K562 (cell line): Measurements from ENCODE around the gene APOL3. TPM values are rescaled to one million over a fixed set of nuclear protein-coding genes. Genes with fewer than 3 reads are reported as not detected.
A peak's percentile ranks its signal among the peaks of the same experiment; 100 is the strongest.

Source experiments
- BDP1 ChIP-seq: IDR thresholded peaks from 3 replicates; pipeline ENCODE4 v1.6.1; 2011; ENCODE audit not compliant: insufficient read length, insufficient read depth
- DDX20 ChIP-seq: fragments of 450-650 bp; IDR thresholded peaks from 2 replicates; pipeline ENCODE4 v1.6.1; 2016; ENCODE audit warnings: missing genetic modification characterization, low read depth, mild to moderate bottlenecking, missing compliant biosample characterization, moderate library complexity
- EWSR1 ChIP-seq: fragments of 450-650 bp; IDR thresholded peaks from 2 replicates; pipeline ENCODE4 v1.6.1; 2018; ENCODE audit warnings: borderline replicate concordance, mild to moderate bottlenecking, low read depth, moderate library complexity; ENCODE audit not compliant: partially characterized antibody
- EZH2 ChIP-seq: IDR thresholded peaks from 2 replicates; pipeline ENCODE4 v1.6.1; 2012; ENCODE audit warnings: low read depth, mild to moderate bottlenecking, inconsistent platforms, low read length, borderline replicate concordance
- MAFK ChIP-seq: IDR thresholded peaks from 2 replicates; pipeline ENCODE4 v1.6.1; 2011; ENCODE audit warnings: low read length, improper control_type of control experiment
- MCM2 ChIP-seq: fragments of 450-650 bp; IDR thresholded peaks from 2 replicates; pipeline ENCODE4 v1.6.1; 2017; ENCODE audit warnings: low read depth, mild to moderate bottlenecking
- MEF2D ChIP-seq: conservative IDR thresholded peaks from 2 replicates; pipeline ENCODE4 v1.6.1; 2016; ENCODE audit warnings: low read depth, missing genetic modification characterization, missing compliant biosample characterization
- PCBP2 ChIP-seq: fragments of 200-400 bp; formaldehyde crosslinking; IDR thresholded peaks from 2 replicates; pipeline ENCODE4 v1.6.1; 2018; ENCODE audit warnings: low read length, low read depth, mild to moderate bottlenecking, moderate library complexity; ENCODE audit not compliant: poor library complexity, severe bottlenecking
- POLR2AphosphoS5 ChIP-seq: IDR thresholded peaks from 2 replicates; pipeline ENCODE4 v1.6.1; 2011; ENCODE audit warnings: mild to moderate bottlenecking, low read depth, low read length, moderate library complexity; ENCODE audit not compliant: control insufficient read depth, insufficient read depth
- POLR2B ChIP-seq: fragments of 450-650 bp; IDR thresholded peaks from 2 replicates; pipeline ENCODE4 v1.6.1; 2018; ENCODE audit warnings: low read depth; ENCODE audit not compliant: partially characterized antibody
- SMAD2 ChIP-seq: fragments of 150-350 bp; IDR thresholded peaks from 2 replicates; pipeline ENCODE4 v1.6.1; 2014; ENCODE audit warnings: low read depth, mild to moderate bottlenecking, low read length
- SRF ChIP-seq, 2 experiments: fragments of 250-450, 450-650 bp in 1 of 2; sonication (Bioruptor Pico) in 1 of 2; sonication (generic) in 1 of 2; formaldehyde crosslinking; IDR thresholded peaks; 2 replicates each; pipeline versions ENCODE4 v1.5.0 to v1.5.1; 2020 to 2022; ENCODE audit warnings: mild to moderate bottlenecking in 1 of 2, missing genetic modification reagents in 1 of 2
- TAF9B ChIP-seq: fragments of 450-650 bp; IDR thresholded peaks from 2 replicates; pipeline ENCODE4 v1.6.1; 2018; ENCODE audit warnings: mild to moderate bottlenecking; ENCODE audit not compliant: partially characterized antibody
- ZBED1 ChIP-seq: IDR thresholded peaks from 2 replicates; pipeline ENCODE4 v1.6.1; 2014
- ZNF57 ChIP-seq: fragments of 450-650 bp; formaldehyde crosslinking; IDR thresholded peaks from 2 replicates; pipeline ENCODE4 v1.4.0; 2020; ENCODE audit warnings: mild to moderate bottlenecking, moderate library complexity
- ZNF668 ChIP-seq: fragments of 250-450 bp; sonication (Bioruptor Pico); IDR thresholded peaks from 2 replicates; pipeline ENCODE4 v1.8.0; 2022; ENCODE audit warnings: mild to moderate bottlenecking, inconsistent platforms
- polyA plus RNA-seq, 8 experiments: library from polyadenylated mRNA; depleted of rRNA in 4 of 8; stranded (reverse) in 5 of 8; unstranded in 3 of 8; fragments of >200 nt; fragmentation: Nextera tagmentation in 2 of 8; fragmentation: Illumina TruSeq in 1 of 8; extraction: Ambion mirVana in 2 of 8; extraction: Trizol in 1 of 8; gene quantifications; 2 replicates each; pipeline versions ENCODE4 v1.2.1 to v1.2.3, GENCODE V29; 2011 to 2014; ENCODE audit warnings: inconsistent platforms in 1 of 8, missing spikeins in 1 of 8
- total RNA-seq, 7 experiments: library from RNA; depleted of rRNA in 6 of 7; stranded (reverse); fragments of >200 nt in 6 of 7; fragmentation: Illumina TruSeq in 2 of 7; extraction: Trizol in 2 of 7; gene quantifications; 2 replicates each; pipeline versions ENCODE4 v1.2.1 to v1.2.3, GENCODE V29; 2011 to 2021; ENCODE audit warnings: low replicate concordance in 1 of 7
- TF ChIP-seq, protein P1 (sequence below): sonication (generic); formaldehyde crosslinking; IDR thresholded peaks from 2 replicates; pipeline ENCODE4 v1.8.1; 2023; ENCODE audit warnings: mild to moderate bottlenecking, missing genetic modification reagents, moderate library complexity
- TF ChIP-seq, protein P2 (sequence below): fragments of 450-650 bp; IDR thresholded peaks from 2 replicates; pipeline ENCODE4 v1.6.1; 2016; ENCODE audit warnings: low read depth, mild to moderate bottlenecking, moderate library complexity
- TF ChIP-seq, protein P3 (sequence below): fragments of 450-650 bp; IDR thresholded peaks from 2 replicates; pipeline ENCODE4 v1.6.1; 2017; ENCODE audit warnings: antibody characterized with exemption

Gene APOL3
- total and polyA plus RNA-seq, 9 of the 15 experiments (the other 6 are each of a cell fraction or from before 2014, with no cell fraction given): 0.25 to 1.1 (median 0.56) TPM; not detected in 1

DNA sequence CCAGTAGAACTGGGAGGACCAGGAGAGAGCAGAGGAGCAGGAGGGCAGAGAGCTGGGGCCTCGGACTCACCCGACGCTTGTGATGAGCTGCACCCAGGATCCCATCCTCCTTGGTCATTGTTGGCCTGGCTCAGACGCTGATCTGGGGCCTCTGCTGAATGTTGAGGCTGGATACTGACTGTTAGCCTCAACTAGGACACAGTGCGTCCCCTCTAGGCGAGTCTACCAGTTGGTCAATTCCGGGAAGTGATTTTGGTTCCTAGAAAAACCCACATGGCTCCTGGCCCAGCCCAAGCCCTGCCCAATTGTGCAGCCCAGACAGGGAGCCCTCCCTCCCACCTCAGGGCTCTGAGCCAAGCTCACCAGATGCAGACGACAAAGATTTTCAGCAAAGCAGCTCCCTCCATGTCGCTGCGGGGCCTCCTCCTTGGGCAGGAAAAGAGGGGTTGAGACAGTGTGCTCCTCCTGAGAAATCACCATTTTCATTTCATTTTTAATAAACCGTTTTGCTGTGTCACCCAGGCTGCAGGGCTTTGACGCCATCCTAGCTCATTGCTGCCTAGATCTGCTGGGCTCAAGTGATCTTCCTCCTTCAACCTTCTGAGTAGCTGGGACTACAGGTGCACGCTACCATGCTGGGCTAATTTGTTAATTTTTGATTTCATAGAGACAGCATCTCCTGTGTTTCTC lies 41.2 kb upstream of the APOL3 start, which contains the start of gene APOL4 (continued):
- TF ChIP-seq MCM2 (no peak), POLR2AphosphoS5 (0 out of 2 replicates have a peak, but pooled peaks have one; percentile 34), PCBP2 (no peak), SRF (CRISPR knock-in tag; IDR thresholded peaks at IDR 0.05) (no peak), EWSR1 (no peak), ZNF57 (CRISPR knock-in tag) (no peak), POLR2B (peak; percentile 49), BDP1 (no peak), ZBED1 (no peak), MEF2D (no peak), EZH2 (no peak), SMAD2 (no peak), TAF9B (peak; percentile 66), ZNF668 (CRISPR knock-in tag) (no peak), DDX20 (tag) (no peak), MAFK (no peak)
- TF ChIP-seq, protein P1, sequence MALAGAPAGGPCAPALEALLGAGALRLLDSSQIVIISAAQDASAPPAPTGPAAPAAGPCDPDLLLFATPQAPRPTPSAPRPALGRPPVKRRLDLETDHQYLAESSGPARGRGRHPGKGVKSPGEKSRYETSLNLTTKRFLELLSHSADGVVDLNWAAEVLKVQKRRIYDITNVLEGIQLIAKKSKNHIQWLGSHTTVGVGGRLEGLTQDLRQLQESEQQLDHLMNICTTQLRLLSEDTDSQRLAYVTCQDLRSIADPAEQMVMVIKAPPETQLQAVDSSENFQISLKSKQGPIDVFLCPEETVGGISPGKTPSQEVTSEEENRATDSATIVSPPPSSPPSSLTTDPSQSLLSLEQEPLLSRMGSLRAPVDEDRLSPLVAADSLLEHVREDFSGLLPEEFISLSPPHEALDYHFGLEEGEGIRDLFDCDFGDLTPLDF (CRISPR knock-in tag): no peak
- TF ChIP-seq, protein P2, sequence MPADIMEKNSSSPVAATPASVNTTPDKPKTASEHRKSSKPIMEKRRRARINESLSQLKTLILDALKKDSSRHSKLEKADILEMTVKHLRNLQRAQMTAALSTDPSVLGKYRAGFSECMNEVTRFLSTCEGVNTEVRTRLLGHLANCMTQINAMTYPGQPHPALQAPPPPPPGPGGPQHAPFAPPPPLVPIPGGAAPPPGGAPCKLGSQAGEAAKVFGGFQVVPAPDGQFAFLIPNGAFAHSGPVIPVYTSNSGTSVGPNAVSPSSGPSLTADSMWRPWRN: no peak
- TF ChIP-seq, protein P3, sequence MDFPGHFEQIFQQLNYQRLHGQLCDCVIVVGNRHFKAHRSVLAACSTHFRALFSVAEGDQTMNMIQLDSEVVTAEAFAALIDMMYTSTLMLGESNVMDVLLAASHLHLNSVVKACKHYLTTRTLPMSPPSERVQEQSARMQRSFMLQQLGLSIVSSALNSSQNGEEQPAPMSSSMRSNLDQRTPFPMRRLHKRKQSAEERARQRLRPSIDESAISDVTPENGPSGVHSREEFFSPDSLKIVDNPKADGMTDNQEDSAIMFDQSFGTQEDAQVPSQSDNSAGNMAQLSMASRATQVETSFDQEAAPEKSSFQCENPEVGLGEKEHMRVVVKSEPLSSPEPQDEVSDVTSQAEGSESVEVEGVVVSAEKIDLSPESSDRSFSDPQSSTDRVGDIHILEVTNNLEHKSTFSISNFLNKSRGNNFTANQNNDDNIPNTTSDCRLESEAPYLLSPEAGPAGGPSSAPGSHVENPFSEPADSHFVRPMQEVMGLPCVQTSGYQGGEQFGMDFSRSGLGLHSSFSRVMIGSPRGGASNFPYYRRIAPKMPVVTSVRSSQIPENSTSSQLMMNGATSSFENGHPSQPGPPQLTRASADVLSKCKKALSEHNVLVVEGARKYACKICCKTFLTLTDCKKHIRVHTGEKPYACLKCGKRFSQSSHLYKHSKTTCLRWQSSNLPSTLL: peak; percentile 98
